Right lobe of liver (tissue), 4 donors: ENCODE results near the gene CDH4.

Experiments used
- POLR2A ChIP-seq: fragments of 450-650 bp; IDR thresholded peaks from one replicate; pipeline ENCODE4 v1.6.1; 2017; ENCODE audit warnings: antibody characterized with exemption, mild to moderate bottlenecking
- TF ChIP-seq, protein P1 (sequence below), 4 donors: fragments of 200-600 bp in 3 of 4; fragments of 450-650 bp in 1 of 4; IDR thresholded peaks; one replicate each; pipeline versions ENCODE4 v1.5.1 to v1.8.0; 2016 to 2022; ENCODE audit warnings: antibody characterized with exemption in 4 of 4, mild to moderate bottlenecking in 2 of 4
- donor health status: DM: no; HTN: no; CAD: no.
- donor health status: DM: no; HTN: no; CAD: no.
- donor health status: DM: no; HTN: yes; CAD: no.

DNA sequence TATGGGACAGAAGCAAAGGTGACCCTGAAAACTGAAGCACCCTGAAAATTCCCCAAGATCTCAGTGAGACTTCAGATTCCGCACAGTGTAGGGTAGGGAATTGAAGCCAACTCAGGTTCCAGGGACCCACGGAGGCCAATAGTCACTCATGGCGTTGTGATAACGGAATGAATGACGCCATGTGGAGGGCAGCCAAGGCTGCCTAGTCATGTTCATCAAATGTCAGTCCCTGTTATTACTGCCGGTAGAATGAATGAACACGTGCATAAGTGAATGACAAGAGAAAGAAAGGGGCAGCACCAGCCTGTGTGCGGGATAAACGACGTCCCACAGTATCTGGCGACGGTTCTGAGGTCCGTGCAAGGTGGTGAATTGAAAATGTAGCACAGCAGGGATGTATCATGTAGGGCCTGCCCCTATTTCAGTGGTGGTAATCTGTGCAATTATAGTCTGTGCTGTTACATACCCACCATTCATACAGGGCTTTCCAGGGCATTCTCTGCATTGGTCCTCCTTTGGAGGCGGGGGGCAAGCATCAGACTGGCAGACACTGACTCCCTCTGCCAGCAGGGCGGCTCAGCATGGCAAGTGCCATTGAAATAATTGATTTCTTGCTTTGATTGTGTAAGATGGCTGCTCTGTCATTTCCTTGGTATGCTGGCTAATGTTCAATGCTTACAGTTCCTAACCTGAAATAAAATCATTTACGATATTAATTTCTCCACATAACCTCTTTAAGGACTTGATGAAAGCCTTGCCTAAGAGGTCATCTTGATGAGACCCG is 386.9 kb downstream of the CDH4 start:
- TF ChIP-seq, protein P1, sequence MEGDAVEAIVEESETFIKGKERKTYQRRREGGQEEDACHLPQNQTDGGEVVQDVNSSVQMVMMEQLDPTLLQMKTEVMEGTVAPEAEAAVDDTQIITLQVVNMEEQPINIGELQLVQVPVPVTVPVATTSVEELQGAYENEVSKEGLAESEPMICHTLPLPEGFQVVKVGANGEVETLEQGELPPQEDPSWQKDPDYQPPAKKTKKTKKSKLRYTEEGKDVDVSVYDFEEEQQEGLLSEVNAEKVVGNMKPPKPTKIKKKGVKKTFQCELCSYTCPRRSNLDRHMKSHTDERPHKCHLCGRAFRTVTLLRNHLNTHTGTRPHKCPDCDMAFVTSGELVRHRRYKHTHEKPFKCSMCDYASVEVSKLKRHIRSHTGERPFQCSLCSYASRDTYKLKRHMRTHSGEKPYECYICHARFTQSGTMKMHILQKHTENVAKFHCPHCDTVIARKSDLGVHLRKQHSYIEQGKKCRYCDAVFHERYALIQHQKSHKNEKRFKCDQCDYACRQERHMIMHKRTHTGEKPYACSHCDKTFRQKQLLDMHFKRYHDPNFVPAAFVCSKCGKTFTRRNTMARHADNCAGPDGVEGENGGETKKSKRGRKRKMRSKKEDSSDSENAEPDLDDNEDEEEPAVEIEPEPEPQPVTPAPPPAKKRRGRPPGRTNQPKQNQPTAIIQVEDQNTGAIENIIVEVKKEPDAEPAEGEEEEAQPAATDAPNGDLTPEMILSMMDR (IDR thresholded peaks at IDR 0.05), result no peak
- TF ChIP-seq POLR2A, result no peak
